ENCODE measurements around the gene PRUNE2. TPM values are rescaled to one million over a fixed set of nuclear protein-coding genes. Genes with fewer than 3 reads are reported as not detected.

Gene PRUNE2
- total and polyA plus RNA-seq, 2 of the 13 experiments (the other 11 are each of a cell fraction or from before 2014, with no cell fraction given), result 0.02 TPM; not detected in 1

GRCh38 chr9:76562511-76562911 lies 343.4 kb downstream of the PRUNE2 start:
- POLR2A ChIA-PET, result no interaction called here
- DNase-seq (ENCODE audit: low spot score), result no peak
- TF ChIP-seq FOXK1 (CRISPR knock-in tag; IDR thresholded peaks at IDR 0.05; ENCODE audit: borderline replicate concordance, low read depth), result no peak
- TF ChIP-seq NR0B2 (CRISPR knock-in tag; IDR thresholded peaks at IDR 0.05), result no peak
- no peak for TF ChIP-seq FOXJ3 (CRISPR knock-in tag; IDR thresholded peaks at IDR 0.05; ENCODE audit: borderline replicate concordance)
- TF ChIP-seq SPEN (CRISPR knock-in tag; IDR thresholded peaks at IDR 0.05; ENCODE audit: low read depth), result no peak
- no peak for TF ChIP-seq HNF1A (IDR thresholded peaks at IDR 0.05; ENCODE audit: low read depth)
- no peak for TF ChIP-seq HNF1A (CRISPR knock-in tag; IDR thresholded peaks at IDR 0.05; ENCODE audit: borderline replicate concordance)
- TF ChIP-seq ZNF18 (CRISPR knock-in tag; IDR thresholded peaks at IDR 0.05; ENCODE audit: insufficient replicate concordance), result no peak
- no peak for TF ChIP-seq FOXA3 (CRISPR knock-in tag; IDR thresholded peaks at IDR 0.05)
- no peak for TF ChIP-seq ZMYM3 (CRISPR knock-in tag; IDR thresholded peaks at IDR 0.05)
- no peak for TF ChIP-seq ZNF382 (CRISPR knock-in tag; IDR thresholded peaks at IDR 0.05; ENCODE audit: borderline replicate concordance)
- TF ChIP-seq ZXDC (CRISPR knock-in tag; IDR thresholded peaks at IDR 0.05), result no peak
- TF ChIP-seq ZNF546 (CRISPR knock-in tag; conservative IDR thresholded peaks at IDR 0.05), result no peak
- TF ChIP-seq RXRB (CRISPR knock-in tag; IDR thresholded peaks at IDR 0.05; ENCODE audit: borderline replicate concordance), result no peak
- no peak for TF ChIP-seq HBP1 (CRISPR knock-in tag; IDR thresholded peaks at IDR 0.05; ENCODE audit: low read depth)
- no peak for TF ChIP-seq ZNF251 (CRISPR knock-in tag; IDR thresholded peaks at IDR 0.05)

More at GRCh38 chr9:76562511-76562911, 343.4 kb downstream of the PRUNE2 start:
- H3K36me3 ChIP-seq (replicated peaks in 1 of 2; ENCODE audit: control insufficient read depth in 1 of 2, insufficient read depth in 2 of 2, low read length in 2 of 2), result no peaks in the 10 kb centered on the region
- no peaks in the 10 kb centered on the region for H3K9me3 ChIP-seq (ENCODE audit: low read length)
- CTCF ChIA-PET (ENCODE audit: low intra/inter-chr PET ratio, low total read pairs), result no interaction called here
- no peaks in the 10 kb centered on the region for H4K20me1 ChIP-seq (ENCODE audit: insufficient read depth, low read length)
- H3K4me3 ChIP-seq (replicated peaks in 1 of 3; ENCODE audit: insufficient read depth in 1 of 3, low read depth in 2 of 3, low read length in 3 of 3), result no peak overlapping the region
- intact Hi-C loops (cut with micrococcal nuclease; ENCODE audit: unreplicated experiment), result no loop called here
- no peak for ATAC-seq
- no peaks in the 10 kb centered on the region for H3K27me3 ChIP-seq (ENCODE audit: control insufficient read depth in 1 of 2, insufficient read depth in 2 of 2, low read length in 2 of 2)
- H3K9ac ChIP-seq (ENCODE audit: insufficient read depth, low read depth, low read length), result no peak overlapping the region
- in situ Hi-C loops (cut with HindIII; ENCODE audit: extremely low pct_ligation_motif_present, low pct_unique_long_range_greater_than_20kb), result no loop called here
- no peak for FAIRE-seq
- H2AFZ ChIP-seq (ENCODE audit: low read length), result no peak overlapping the region
- H3K4me1 ChIP-seq (ENCODE audit: insufficient read depth, low read length), result no peaks in the 10 kb centered on the region
- no peaks in the 10 kb centered on the region for H3K79me2 ChIP-seq (ENCODE audit: insufficient read depth, low read length)
- H3K27ac ChIP-seq (ENCODE audit: extremely low read length, insufficient read depth, low read length), result no peak overlapping the region
- BruUV-seq (replicated peaks), result no TSS peak
- no peak overlapping the region for H3K4me2 ChIP-seq (ENCODE audit: low read depth, low read length)

All from HepG2 (cell line).